GM23338 (cell line): ENCODE results near the gene TNS3. TPM values are rescaled to one million over a fixed set of nuclear protein-coding genes. Genes with fewer than 3 reads are reported as not detected.

Experiments
- ATAC-seq: fragments of 200-7000 bp; cut with Tn5 transposase; 3 replicates; pipeline ENCODE4 v1.9.1; 2020
- DNase-seq: peaks from one replicate; pipeline ENCODE4 v3.0.0-alpha.2; 2015; ENCODE audit warnings: low spot score
- H2AFZ ChIP-seq: fragments of 200-600 bp; sonication (generic); 2 replicates; pipeline ENCODE4 v1.8.0; 2016; ENCODE audit warnings: antibody characterized with exemption, mild to moderate bottlenecking, moderate library complexity
- H3F3A ChIP-seq: fragments of 200-600 bp; sonication (generic); replicated peaks from 2 replicates; pipeline ENCODE4 v1.8.0; 2017; ENCODE audit warnings: antibody characterized with exemption, mixed run types, low read depth
- H3K27ac ChIP-seq: fragments of 200-600 bp; sonication (generic); 2 replicates; pipeline ENCODE4 v1.6.1; 2016; ENCODE audit warnings: low read depth
- H3K27me3 ChIP-seq: fragments of 200-600 bp; sonication (generic); 2 replicates; pipeline ENCODE4 v1.8.0; 2016; ENCODE audit warnings: mild to moderate bottlenecking, mixed run types, moderate library complexity; ENCODE audit not compliant: insufficient read depth
- H3K36me3 ChIP-seq: fragments of 200-600 bp; sonication (generic); 2 replicates; pipeline ENCODE4 v1.8.0; 2016; ENCODE audit warnings: mild to moderate bottlenecking; ENCODE audit not compliant: insufficient read depth
- H3K4me1 ChIP-seq: fragments of 200-600 bp; sonication (generic); 2 replicates; pipeline ENCODE4 v1.8.0; 2016; ENCODE audit warnings: mild to moderate bottlenecking, moderate library complexity; ENCODE audit not compliant: insufficient read depth
- H3K4me2 ChIP-seq: fragments of 200-600 bp; sonication (generic); 2 replicates; pipeline ENCODE4 v1.7.1; 2017; ENCODE audit warnings: mixed run types
- H3K4me3 ChIP-seq: fragments of 200-600 bp; sonication (generic); 2 replicates; pipeline ENCODE4 v1.6.1; 2016; ENCODE audit warnings: mixed run types
- H3K79me2 ChIP-seq: fragments of 200-600 bp; sonication (generic); replicated peaks from 2 replicates; pipeline ENCODE4 v1.8.0; 2017; ENCODE audit warnings: mild to moderate bottlenecking; ENCODE audit not compliant: insufficient read depth
- H3K9me2 ChIP-seq: fragments of 200-600 bp; sonication (generic); 2 replicates; pipeline ENCODE4 v1.8.0; 2017; ENCODE audit not compliant: insufficient read depth
- H4K20me1 ChIP-seq: fragments of 200-600 bp; sonication (generic); replicated peaks from 2 replicates; pipeline ENCODE4 v1.8.0; 2017; ENCODE audit warnings: mild to moderate bottlenecking; ENCODE audit not compliant: insufficient read depth
- H3K27ac Mint-ChIP-seq: 2 replicates; pipeline ENCODE4 v1.8.0; 2020; ENCODE audit warnings: inconsistent platforms, mild to moderate bottlenecking, moderate library complexity, mixed read lengths
- H3K27me3 Mint-ChIP-seq: 3 replicates; pipeline ENCODE4 v1.8.0; 2022; ENCODE audit warnings: low read depth, mild to moderate bottlenecking, moderate library complexity, mixed read lengths, inconsistent platforms; ENCODE audit not compliant: insufficient read depth, poor library complexity
- H3K36me3 Mint-ChIP-seq: 3 replicates; pipeline ENCODE4 v1.8.0; 2021; ENCODE audit warnings: low read depth, mild to moderate bottlenecking, inconsistent platforms, moderate library complexity, mixed read lengths
- H3K4me1 Mint-ChIP-seq: 3 replicates; pipeline ENCODE4 v1.8.0; 2020; ENCODE audit warnings: mild to moderate bottlenecking, inconsistent platforms, mixed read lengths
- H3K4me3 Mint-ChIP-seq: 3 replicates; pipeline ENCODE4 v1.8.0; 2021; ENCODE audit warnings: moderate library complexity, mild to moderate bottlenecking, inconsistent platforms, mixed read lengths
- H3K9me3 Mint-ChIP-seq: 3 replicates; pipeline ENCODE4 v1.8.0; 2020; ENCODE audit warnings: moderate library complexity, mild to moderate bottlenecking, inconsistent platforms, mixed read lengths
- CREB1 ChIP-seq: fragments of 250-450 bp; sonication (Bioruptor Pico); IDR thresholded peaks from 2 replicates; pipeline ENCODE4 v1.5.0; 2020; ENCODE audit warnings: low read depth, mild to moderate bottlenecking, moderate library complexity
- CTCF ChIP-seq, 2 experiments: fragments of 200-600 bp in 1 of 2; sonication (generic) in 1 of 2; conservative IDR thresholded peaks; 2 replicates each; pipeline versions ENCODE4 v1.5.1 to v1.6.1; 2016 to 2017; ENCODE audit warnings: antibody characterized with exemption in 2 of 2, low read depth in 2 of 2, mild to moderate bottlenecking in 2 of 2, moderate library complexity in 1 of 2
- ETS1 ChIP-seq: IDR thresholded peaks from 2 replicates; pipeline ENCODE4 v1.6.1; 2016; ENCODE audit warnings: antibody characterized with exemption
- EZH2 ChIP-seq: fragments of 200-600 bp; sonication (generic); IDR thresholded peaks from one replicate; pipeline ENCODE4 v1.8.0; 2017; ENCODE audit warnings: antibody characterized with exemption, mild to moderate bottlenecking, low read depth; ENCODE audit not compliant: unreplicated experiment
- EZH2phosphoT487 ChIP-seq: fragments of 200-600 bp; sonication (generic); IDR thresholded peaks from one replicate; pipeline ENCODE4 v1.8.1; 2018; ENCODE audit warnings: antibody characterized with exemption; ENCODE audit not compliant: unreplicated experiment
- JUNB ChIP-seq: IDR thresholded peaks from one replicate; pipeline ENCODE4 v1.6.1; 2016; ENCODE audit warnings: antibody characterized with exemption; ENCODE audit not compliant: unreplicated experiment
- NANOG ChIP-seq: IDR thresholded peaks from 2 replicates; pipeline ENCODE4 v1.6.1; 2016; ENCODE audit warnings: antibody characterized with exemption, borderline replicate concordance
- POLR2AphosphoS5 ChIP-seq: IDR thresholded peaks from 2 replicates; pipeline ENCODE4 v1.6.1; 2016; ENCODE audit warnings: antibody characterized with exemption, low read depth
- REST ChIP-seq: IDR thresholded peaks from one replicate; pipeline ENCODE4 v1.6.1; 2018; ENCODE audit warnings: antibody characterized with exemption; ENCODE audit not compliant: unreplicated experiment
- STAT1 ChIP-seq: IDR thresholded peaks from one replicate; pipeline ENCODE4 v1.6.1; 2016; ENCODE audit warnings: antibody characterized with exemption; ENCODE audit not compliant: unreplicated experiment
- ZNF114 ChIP-seq: fragments of 250-450 bp; sonication (Bioruptor Pico); IDR thresholded peaks from 2 replicates; pipeline ENCODE4 v1.5.0; 2020; ENCODE audit warnings: mild to moderate bottlenecking, moderate library complexity
- ZNF331 ChIP-seq: fragments of 250-450 bp; sonication (Bioruptor Pico); IDR thresholded peaks from 2 replicates; pipeline ENCODE4 v1.5.0; 2020; ENCODE audit warnings: low read depth, mild to moderate bottlenecking, moderate library complexity
- ZNF462 ChIP-seq: fragments of 250-450 bp; sonication (Bioruptor Pico); IDR thresholded peaks from 2 replicates; pipeline ENCODE4 v1.5.0; 2020; ENCODE audit warnings: mild to moderate bottlenecking, moderate library complexity
- polyA plus RNA-seq: library from polyadenylated mRNA; unstranded; fragments of >200 nt; fragmentation: Nextera tagmentation; extraction: Ambion mirVana; gene quantifications from 2 replicates; pipeline ENCODE4 v1.2.1, GENCODE V29; 2016
- total RNA-seq: library from RNA; depleted of rRNA; stranded (reverse); fragments of >200 nt; shearing (Covaris generic); gene quantifications from 2 replicates; pipeline ENCODE4 v1.2.3, GENCODE V29; 2014

Gene TNS3
- total and polyA plus RNA-seq, 2 experiments from 2014 or later, result 6.2 to 28.7 TPM

GRCh38 chr7:47314248-47314647 lies 267.7 kb downstream of the TNS3 start (continued):
- no peak for TF ChIP-seq REST
- TF ChIP-seq CREB1 (CRISPR knock-in tag), result no peak
- TF ChIP-seq EZH2, result no peak
- TF ChIP-seq ZNF331 (CRISPR knock-in tag), result no peak
- TF ChIP-seq ETS1, result no peak
- TF ChIP-seq STAT1, result no peak
- TF ChIP-seq POLR2AphosphoS5, result no peak

GRCh38 chr7:47313564-47313963 lies 268.3 kb downstream of the TNS3 start:
- H3K36me3 Mint-ChIP-seq, result peaks cover 17% of the 10 kb centered on the region
- Histone ChIP-seq H2AFZ (no peak overlapping the region), H3K79me2 (no peaks in the 10 kb centered on the region), H3K27ac (no peak overlapping the region), H3K36me3 (no peaks in the 10 kb centered on the region), H3K27me3 (no peaks in the 10 kb centered on the region), H3K4me1 (peaks cover 9% of the 10 kb centered on the region; the same call in 1 of the 2 replicates), H4K20me1 (no peaks in the 10 kb centered on the region), H3K9me2 (no peaks in the 10 kb centered on the region), H3K4me2 (no peak overlapping the region), H3F3A (no peaks in the 10 kb centered on the region), H3K4me3 (no peak overlapping the region)
- ATAC-seq (no peak), DNase-seq (no peak)
- H3K4me1 Mint-ChIP-seq, result peaks cover 17% of the 10 kb centered on the region
- H3K27ac Mint-ChIP-seq, result no peak overlapping the region
- H3K27me3 Mint-ChIP-seq, result peaks cover 5% of the 10 kb centered on the region
- H3K4me3 Mint-ChIP-seq, result no peak overlapping the region
- no peaks in the 10 kb centered on the region for H3K9me3 Mint-ChIP-seq
- TF ChIP-seq JUNB, result no peak
- no peak for TF ChIP-seq EZH2phosphoT487
- no peak for TF ChIP-seq NANOG
- TF ChIP-seq EZH2, result no peak
- no peak for TF ChIP-seq CTCF (conservative IDR thresholded peaks at IDR 0.05; ENCODE audit: low read depth in 2 of 2)
- no peak for TF ChIP-seq CREB1 (CRISPR knock-in tag)
- no peak for TF ChIP-seq ZNF462
- no peak for TF ChIP-seq ZNF114 (CRISPR knock-in tag)
